Cardiac muscle cell (in vitro differentiated cells and primary cell): ENCODE data around the gene CBLC. TPM values are rescaled to one million over a fixed set of nuclear protein-coding genes. Genes with fewer than 3 reads are reported as not detected.
"Not testable (repeated sequence)": the region's sequence is repeated elsewhere in the genome, so short reads cannot be mapped to it uniquely, and the experiment has no call there.

Experiments
- DNase-seq, 2 donors: peaks; one replicate each; pipeline versions ENCODE4 v3.0.0 to v3.0.0-alpha.2; 2010 to 2017; ENCODE audit warnings: low read depth in 1 of 2, low spot score in 1 of 2
- H3K27ac ChIP-seq: fragments of 200-600 bp; sonication (generic); 2 replicates; pipeline ENCODE4 v1.5.1; 2016
- H3K27me3 ChIP-seq: fragments of 200-600 bp; sonication (generic); 2 replicates; pipeline ENCODE4 v1.6.0; 2016; ENCODE audit warnings: control low read depth
- H3K36me3 ChIP-seq: fragments of 200-600 bp; sonication (generic); 2 replicates; pipeline ENCODE4 v1.5.1; 2016; ENCODE audit warnings: control low read depth
- H3K4me1 ChIP-seq: fragments of 200-600 bp; sonication (generic); 2 replicates; pipeline ENCODE4 v1.8.1; 2017; ENCODE audit warnings: low read depth, mild to moderate bottlenecking, mixed run types
- H3K4me3 ChIP-seq: fragments of 200-600 bp; sonication (generic); 2 replicates; pipeline ENCODE4 v1.5.1; 2016; ENCODE audit warnings: mild to moderate bottlenecking
- H3K9me3 ChIP-seq: fragments of 200-600 bp; sonication (generic); 2 replicates; pipeline ENCODE4 v1.5.1; 2017; ENCODE audit warnings: low read depth, mild to moderate bottlenecking, control low read depth
- polyA plus RNA-seq: library from polyadenylated mRNA; unstranded; fragments of >200 nt; fragmentation: Nextera tagmentation; extraction: Ambion mirVana; gene quantifications from 2 replicates; pipeline ENCODE4 v1.2.1, GENCODE V29; 2016
- total RNA-seq: library from RNA; depleted of rRNA; stranded (reverse); fragments of >200 nt; gene quantifications from 2 replicates; pipeline ENCODE4 v1.2.3, GENCODE V29; 2016
- TF ChIP-seq, protein P1 (sequence below): IDR thresholded peaks from 2 replicates; pipeline ENCODE4 v1.5.1; 2012; ENCODE audit warnings: low read depth, mild to moderate bottlenecking, low read length

Gene CBLC
- total and polyA plus RNA-seq, 2 experiments from 2014 or later: 0.11 TPM; not detected in 1

DNA sequence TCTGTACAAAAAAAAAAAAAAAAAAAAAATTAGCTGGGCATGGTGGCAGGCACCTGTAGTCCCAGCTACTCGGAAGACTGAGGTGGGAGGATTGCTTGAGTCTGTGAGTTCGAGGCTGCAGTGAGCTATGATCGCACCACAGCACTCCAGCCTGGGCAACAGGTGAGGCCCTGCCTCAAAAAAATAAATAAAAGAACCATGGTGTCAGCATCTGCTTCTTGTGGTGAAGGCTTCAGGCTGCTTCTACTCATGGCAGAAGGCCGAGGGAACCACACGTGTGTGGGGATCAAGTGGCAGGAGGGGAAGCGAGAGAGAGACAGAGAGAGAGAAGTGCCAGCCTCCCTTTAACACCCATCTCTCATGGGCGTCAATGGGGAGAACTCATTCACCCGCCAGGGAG is 15.7 kb upstream of the CBLC start:
- H3K27me3 ChIP-seq: no peaks in the 10 kb centered on the region
- H3K36me3 ChIP-seq: no peaks in the 10 kb centered on the region
- no peak overlapping the region for H3K4me3 ChIP-seq
- TF ChIP-seq, protein P1, sequence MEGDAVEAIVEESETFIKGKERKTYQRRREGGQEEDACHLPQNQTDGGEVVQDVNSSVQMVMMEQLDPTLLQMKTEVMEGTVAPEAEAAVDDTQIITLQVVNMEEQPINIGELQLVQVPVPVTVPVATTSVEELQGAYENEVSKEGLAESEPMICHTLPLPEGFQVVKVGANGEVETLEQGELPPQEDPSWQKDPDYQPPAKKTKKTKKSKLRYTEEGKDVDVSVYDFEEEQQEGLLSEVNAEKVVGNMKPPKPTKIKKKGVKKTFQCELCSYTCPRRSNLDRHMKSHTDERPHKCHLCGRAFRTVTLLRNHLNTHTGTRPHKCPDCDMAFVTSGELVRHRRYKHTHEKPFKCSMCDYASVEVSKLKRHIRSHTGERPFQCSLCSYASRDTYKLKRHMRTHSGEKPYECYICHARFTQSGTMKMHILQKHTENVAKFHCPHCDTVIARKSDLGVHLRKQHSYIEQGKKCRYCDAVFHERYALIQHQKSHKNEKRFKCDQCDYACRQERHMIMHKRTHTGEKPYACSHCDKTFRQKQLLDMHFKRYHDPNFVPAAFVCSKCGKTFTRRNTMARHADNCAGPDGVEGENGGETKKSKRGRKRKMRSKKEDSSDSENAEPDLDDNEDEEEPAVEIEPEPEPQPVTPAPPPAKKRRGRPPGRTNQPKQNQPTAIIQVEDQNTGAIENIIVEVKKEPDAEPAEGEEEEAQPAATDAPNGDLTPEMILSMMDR: no peak
- H3K27ac ChIP-seq: no peak overlapping the region
- peaks cover 4% of the 10 kb centered on the region for H3K4me1 ChIP-seq
- no peak for DNase-seq
- no peaks in the 10 kb centered on the region for H3K9me3 ChIP-seq

GRCh38 chr19:44765033-44765948 is 12.4 kb upstream of the CBLC start:
- H3K9me3 ChIP-seq: no peaks in the 10 kb centered on the region
- no peaks in the 10 kb centered on the region for H3K4me1 ChIP-seq
- H3K36me3 ChIP-seq: no peaks in the 10 kb centered on the region
- no peak for DNase-seq
- no peak overlapping the region for H3K27ac ChIP-seq
- no peak overlapping the region for H3K4me3 ChIP-seq
- H3K27me3 ChIP-seq: no peaks in the 10 kb centered on the region
- TF ChIP-seq, protein P1: no peak

DNA sequence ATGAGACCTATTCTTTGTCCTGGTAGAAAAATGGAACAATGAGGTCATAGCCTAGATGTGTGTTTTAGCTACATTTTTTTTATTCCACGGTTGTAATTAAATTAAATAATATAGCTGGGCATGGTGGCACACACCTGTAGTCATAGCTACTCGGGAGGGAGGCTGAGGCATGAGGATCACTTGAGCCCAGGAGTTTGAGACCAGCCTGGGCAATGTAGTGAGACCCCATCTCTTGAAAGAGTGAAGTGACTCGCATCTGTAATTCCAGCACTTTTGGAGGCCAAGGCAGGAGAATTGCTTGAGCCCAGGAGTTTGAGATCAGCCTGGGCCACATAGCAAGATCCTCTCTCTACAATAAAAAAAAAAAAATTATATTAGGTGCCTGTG is 11.7 kb upstream of the CBLC start:
- Histone ChIP-seq H3K4me3 (no peak overlapping the region), H3K27ac (no peak overlapping the region), H3K27me3 (no peaks in the 10 kb centered on the region), H3K36me3 (no peaks in the 10 kb centered on the region), H3K4me1 (no peaks in the 10 kb centered on the region), H3K9me3 (no peaks in the 10 kb centered on the region)
- TF ChIP-seq, protein P1: no peak
- no peak for DNase-seq

- DNase-seq: no peak
- no peaks in the 10 kb centered on the region for H3K4me1 ChIP-seq
- TF ChIP-seq, protein P1: no peak
- no peak overlapping the region for H3K4me3 ChIP-seq
- H3K9me3 ChIP-seq: no peaks in the 10 kb centered on the region
- H3K27me3 ChIP-seq: no peaks in the 10 kb centered on the region
- H3K36me3 ChIP-seq: no peaks in the 10 kb centered on the region
- no peak overlapping the region for H3K27ac ChIP-seq
These were observed 10.2 kb upstream of the CBLC start for GRCh38 chr19:44767295-44768180.

DNA sequence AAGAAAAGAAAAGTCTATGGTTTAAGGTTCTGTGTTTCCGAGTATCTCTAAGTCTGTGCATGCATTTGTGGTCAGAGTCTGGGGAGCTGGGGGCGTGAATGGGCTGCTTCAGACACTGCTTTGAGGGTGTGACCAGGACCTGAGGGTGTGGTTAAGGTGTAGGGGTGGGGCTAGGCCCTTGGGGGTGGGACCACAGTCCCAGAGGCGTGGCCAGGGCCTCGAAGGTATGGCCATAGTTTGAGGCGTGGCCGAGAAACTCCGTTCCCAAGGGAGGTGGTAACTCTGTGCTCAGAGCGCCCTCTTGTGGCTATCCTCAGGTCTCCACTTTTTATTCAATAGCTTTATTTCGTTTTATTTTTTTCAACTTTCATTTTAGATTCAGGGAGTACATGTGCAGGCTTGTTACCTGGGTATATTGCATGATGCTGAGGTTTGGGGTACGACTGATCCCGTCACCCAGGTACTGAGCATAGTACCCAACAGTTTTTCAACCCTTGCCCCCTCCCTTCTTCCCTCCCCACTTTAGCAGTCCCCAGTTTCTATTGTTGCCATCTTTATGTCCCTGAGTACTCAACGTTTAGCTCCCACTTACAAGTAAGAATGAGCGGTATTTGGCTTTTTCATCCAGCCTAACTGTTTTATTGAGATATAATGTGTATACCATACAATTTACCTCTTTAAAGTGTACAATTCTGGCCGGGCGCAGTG is 7.0 kb upstream of the CBLC start:
- H3K4me1 ChIP-seq: no peaks in the 10 kb centered on the region
- no peak overlapping the region for H3K27ac ChIP-seq
- H3K36me3 ChIP-seq: no peaks in the 10 kb centered on the region
- TF ChIP-seq, protein P1: peak; percentile 70
- peak; percentile 95 to 97 for DNase-seq
- peaks cover 5% of the 10 kb centered on the region for H3K27me3 ChIP-seq
- H3K4me3 ChIP-seq: no peak overlapping the region
- H3K9me3 ChIP-seq: no peaks in the 10 kb centered on the region

- H3K27ac ChIP-seq, H3K36me3 ChIP-seq, H3K4me3 ChIP-seq, H3K27me3 ChIP-seq, DNase-seq, H3K4me1 ChIP-seq, H3K9me3 ChIP-seq: not testable (repeated sequence)
These were observed 5.5 kb upstream of the CBLC start for GRCh38 chr19:44772144-44772543.
